ENCODE results near the gene JPH2. TPM values are rescaled to one million over a fixed set of nuclear protein-coding genes. Genes with fewer than 3 reads are reported as not detected.

The JPH2 gene
- total RNA-seq, 1 donor from 2014 or later = 0.80 TPM

- Mint-ChIP-seq H3K27ac (ENCODE audit: unreplicated experiment) (no peak overlapping the region), H3K4me1 (ENCODE audit: unreplicated experiment) (no peaks in the 10 kb centered on the region), H3K27me3 (ENCODE audit: unreplicated experiment) (peaks cover 5% of the 10 kb centered on the region), H3K9me3 (ENCODE audit: unreplicated experiment) (no peaks in the 10 kb centered on the region), H3K4me3 (ENCODE audit: unreplicated experiment) (no peak overlapping the region), H3K36me3 (ENCODE audit: low read depth, unreplicated experiment) (peaks cover 3% of the 10 kb centered on the region)
- no peak for TF ChIP-seq CTCF (IDR thresholded peaks at IDR 0.05; ENCODE audit: unreplicated experiment)
- no peak for DNase-seq (ENCODE audit: low spot score)
These were observed 60.5 kb downstream of the JPH2 start for GRCh38 chr20:44126445-44126844.

DNA sequence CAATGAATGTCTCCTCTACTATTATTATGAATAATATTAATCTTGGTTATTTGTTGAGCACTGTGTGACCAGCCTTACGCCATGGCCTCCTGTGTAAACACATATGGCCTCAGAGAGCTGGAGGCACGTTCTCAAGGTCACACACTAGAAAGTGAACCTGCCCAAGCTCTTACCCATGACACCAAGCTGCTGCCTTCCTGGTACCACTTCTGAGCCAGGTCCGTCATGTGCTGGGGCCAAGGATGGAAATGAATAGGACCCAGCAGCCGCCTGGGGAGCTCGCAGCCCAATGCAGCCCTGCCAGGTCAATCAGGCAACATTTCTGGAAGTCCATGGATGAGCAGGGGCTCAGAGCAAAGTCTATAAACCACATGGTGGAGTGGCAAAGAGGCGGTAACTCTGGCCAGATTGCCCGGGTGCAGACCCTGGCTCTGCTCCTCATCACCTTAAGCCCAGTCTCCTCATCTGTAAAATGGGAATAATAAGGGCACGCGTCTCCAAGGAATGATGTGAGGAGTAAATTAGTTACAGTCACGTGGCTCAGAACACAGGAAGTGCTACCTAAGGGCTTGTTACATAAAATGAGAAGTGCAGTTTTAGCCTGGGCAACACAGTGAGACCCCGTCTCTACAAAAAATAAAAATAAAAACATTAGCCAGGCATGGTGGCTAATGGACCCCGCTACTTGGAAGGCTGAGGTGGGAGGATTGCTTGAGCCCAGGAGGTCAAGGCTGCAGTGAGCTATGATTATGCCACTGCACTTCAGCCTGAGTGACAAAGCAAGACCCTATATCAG lies 61.5 kb downstream of the JPH2 start:
- Mint-ChIP-seq H3K27me3 (ENCODE audit: unreplicated experiment) (peaks cover 5% of the 10 kb centered on the region), H3K4me1 (ENCODE audit: unreplicated experiment) (no peaks in the 10 kb centered on the region), H3K36me3 (ENCODE audit: low read depth, unreplicated experiment) (peaks cover 3% of the 10 kb centered on the region), H3K4me3 (ENCODE audit: unreplicated experiment) (no peak overlapping the region), H3K27ac (ENCODE audit: unreplicated experiment) (no peak overlapping the region), H3K9me3 (ENCODE audit: unreplicated experiment) (no peaks in the 10 kb centered on the region)
- TF ChIP-seq CTCF (IDR thresholded peaks at IDR 0.05; ENCODE audit: unreplicated experiment) = no peak
- DNase-seq (ENCODE audit: low spot score) = no peak

GRCh38 chr20:44123874-44124535 lies 63.0 kb downstream of the JPH2 start:
- Mint-ChIP-seq H3K27ac (ENCODE audit: unreplicated experiment) (no peak overlapping the region), H3K4me1 (ENCODE audit: unreplicated experiment) (no peaks in the 10 kb centered on the region), H3K27me3 (ENCODE audit: unreplicated experiment) (peaks cover 5% of the 10 kb centered on the region), H3K36me3 (ENCODE audit: low read depth, unreplicated experiment) (peaks cover 3% of the 10 kb centered on the region), H3K9me3 (ENCODE audit: unreplicated experiment) (no peaks in the 10 kb centered on the region), H3K4me3 (ENCODE audit: unreplicated experiment) (no peak overlapping the region)
- no peak for TF ChIP-seq CTCF (IDR thresholded peaks at IDR 0.05; ENCODE audit: unreplicated experiment)
- DNase-seq (ENCODE audit: low spot score) = no peak

DNA sequence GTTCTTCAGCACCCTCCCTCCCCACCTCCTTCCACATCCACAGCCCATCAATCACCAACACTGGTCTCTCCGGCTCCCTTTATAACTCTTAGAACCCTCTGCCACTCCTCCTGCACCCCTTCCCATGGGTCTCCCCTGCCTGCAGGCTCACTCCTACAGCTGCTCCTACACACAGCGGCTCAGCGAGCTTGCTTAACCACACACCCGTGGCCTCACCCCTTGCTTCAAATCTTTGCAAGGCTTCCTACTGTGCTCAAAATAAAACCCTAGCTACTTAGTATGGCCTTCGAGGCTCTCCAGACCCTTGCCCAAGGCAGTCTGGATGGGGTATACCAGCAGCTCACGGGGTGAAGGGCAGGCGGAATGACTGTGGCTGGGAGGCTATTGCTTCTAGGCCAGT lies 63.7 kb downstream of the JPH2 start:
- Mint-ChIP-seq H3K27me3 (ENCODE audit: unreplicated experiment) (peaks cover 5% of the 10 kb centered on the region), H3K4me3 (ENCODE audit: unreplicated experiment) (no peak overlapping the region), H3K4me1 (ENCODE audit: unreplicated experiment) (no peaks in the 10 kb centered on the region), H3K36me3 (ENCODE audit: low read depth, unreplicated experiment) (peaks cover 3% of the 10 kb centered on the region), H3K9me3 (ENCODE audit: unreplicated experiment) (no peaks in the 10 kb centered on the region), H3K27ac (ENCODE audit: unreplicated experiment) (no peak overlapping the region)
- no peak for TF ChIP-seq CTCF (IDR thresholded peaks at IDR 0.05; ENCODE audit: unreplicated experiment)
- DNase-seq (ENCODE audit: low spot score) = no peak
